Upper lobe of left lung (tissue), 6 donors: ENCODE results near the gene CLEC20A. TPM values are rescaled to one million over a fixed set of nuclear protein-coding genes. Genes with fewer than 3 reads are reported as not detected.

Source experiments
- ATAC-seq, 2 donors: fragments of 200-7000 bp; cut with Tn5 transposase; one replicate each; pipeline ENCODE4 v1.9.1; 2022; ENCODE audit warnings: mild to moderate bottlenecking in 2 of 2, moderate library complexity in 2 of 2; ENCODE audit not compliant: low FRiP score in 2 of 2
- DNase-seq, 2 donors: peaks; one replicate each; pipeline ENCODE4 v3.0.0-alpha.2; 2019 to 2020
- H3K27ac ChIP-seq, 4 donors: fragments of 200-600 bp; sonication (generic); one replicate each; pipeline ENCODE4 v1.5.1; 2016 to 2019
- H3K27me3 ChIP-seq, 4 donors: fragments of 200-600 bp; sonication (generic); one replicate each; pipeline ENCODE4 v1.5.1; 2017 to 2019
- H3K36me3 ChIP-seq, 4 donors: fragments of 200-600 bp; sonication (generic); one replicate each; pipeline ENCODE4 v1.5.1; 2016 to 2019
- H3K4me1 ChIP-seq, 4 donors: fragments of 200-600 bp; sonication (generic); one replicate each; pipeline ENCODE4 v1.5.1; 2018 to 2019
- H3K4me3 ChIP-seq, 4 donors: fragments of 200-600 bp; sonication (generic); one replicate each; pipeline ENCODE4 v1.5.1; 2017 to 2019; ENCODE audit warnings: mild to moderate bottlenecking in 2 of 4, moderate library complexity in 1 of 4
- H3K9me3 ChIP-seq, 4 donors: fragments of 200-600 bp; sonication (generic); one replicate each; pipeline ENCODE4 v1.5.1; 2018 to 2019
- EP300 ChIP-seq, 4 donors: sonication (generic); formaldehyde crosslinking; IDR thresholded peaks; one replicate each; pipeline ENCODE4 v1.5.1; 2017; ENCODE audit warnings: antibody characterized with exemption in 4 of 4, control low read depth in 2 of 4
- POLR2A ChIP-seq, 4 donors: fragments of 450-650 bp; IDR thresholded peaks; one replicate each; pipeline ENCODE4 v1.5.1; 2016 to 2017; ENCODE audit warnings: antibody characterized with exemption in 4 of 4, mild to moderate bottlenecking in 2 of 4
- POLR2AphosphoS5 ChIP-seq, 2 donors: sonication (generic); formaldehyde crosslinking; IDR thresholded peaks; one replicate each; pipeline ENCODE4 v1.5.1; 2017; ENCODE audit warnings: antibody characterized with exemption in 2 of 2
- WGBS, 2 donors: methylation state at CpG; one replicate each; pipeline ENCODE4 v1.1.5; 2017 to 2018; 5-methylcytosine and 5-hydroxymethylcytosine counted together
- total RNA-seq, 6 donors: library from RNA; depleted of rRNA in 4 of 6; stranded (reverse); fragments of >200 nt in 4 of 6; gene quantifications; one replicate each; pipeline versions ENCODE4 v1.1.0 to v1.2.1, GENCODE V29; 2016 to 2021
- TF ChIP-seq, protein P1 (sequence below), 6 experiments: fragments of 450-650 bp in 4 of 6; fragments of 200-600 bp in 2 of 6; sonication (generic) in 2 of 6; IDR thresholded peaks; one replicate each; pipeline ENCODE4 v1.5.1; 2016 to 2019; ENCODE audit warnings: antibody characterized with exemption in 6 of 6
- donor health status: DM: no; HTN: no; CAD: no; lungs with moderate emphysema.
- donor health status: DM: no; HTN: yes; CAD: no; lungs with severe emphysema.

Gene CLEC20A
- total RNA-seq, 6 donors from 2014 or later, result not detected

DNA sequence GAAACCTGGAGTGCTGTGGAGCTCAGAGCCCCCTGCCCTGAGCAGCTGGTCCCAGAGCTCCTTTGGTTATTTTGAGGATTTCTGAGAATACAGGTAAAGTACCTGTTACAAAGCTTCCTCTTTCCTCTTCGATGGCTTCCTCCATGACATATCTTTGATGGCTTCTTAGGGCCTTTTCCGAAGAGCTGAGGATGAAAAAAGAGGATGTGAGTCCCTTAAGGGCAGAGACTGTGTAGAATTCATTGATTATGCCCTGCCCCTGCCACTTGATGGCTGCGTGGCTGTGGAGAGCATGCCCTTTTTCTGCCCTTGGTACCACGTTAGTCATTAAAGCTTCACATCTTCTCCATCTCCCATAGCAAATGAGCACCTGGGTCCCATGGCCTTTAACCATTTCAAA is 30.4 kb upstream of the CLEC20A start:
- TF ChIP-seq POLR2AphosphoS5 (IDR thresholded peaks at IDR 0.05) (no peak), EP300 (IDR thresholded peaks at IDR 0.05) (no peak), POLR2A (IDR thresholded peaks at IDR 0.05) (no peak)
- TF ChIP-seq, protein P1, sequence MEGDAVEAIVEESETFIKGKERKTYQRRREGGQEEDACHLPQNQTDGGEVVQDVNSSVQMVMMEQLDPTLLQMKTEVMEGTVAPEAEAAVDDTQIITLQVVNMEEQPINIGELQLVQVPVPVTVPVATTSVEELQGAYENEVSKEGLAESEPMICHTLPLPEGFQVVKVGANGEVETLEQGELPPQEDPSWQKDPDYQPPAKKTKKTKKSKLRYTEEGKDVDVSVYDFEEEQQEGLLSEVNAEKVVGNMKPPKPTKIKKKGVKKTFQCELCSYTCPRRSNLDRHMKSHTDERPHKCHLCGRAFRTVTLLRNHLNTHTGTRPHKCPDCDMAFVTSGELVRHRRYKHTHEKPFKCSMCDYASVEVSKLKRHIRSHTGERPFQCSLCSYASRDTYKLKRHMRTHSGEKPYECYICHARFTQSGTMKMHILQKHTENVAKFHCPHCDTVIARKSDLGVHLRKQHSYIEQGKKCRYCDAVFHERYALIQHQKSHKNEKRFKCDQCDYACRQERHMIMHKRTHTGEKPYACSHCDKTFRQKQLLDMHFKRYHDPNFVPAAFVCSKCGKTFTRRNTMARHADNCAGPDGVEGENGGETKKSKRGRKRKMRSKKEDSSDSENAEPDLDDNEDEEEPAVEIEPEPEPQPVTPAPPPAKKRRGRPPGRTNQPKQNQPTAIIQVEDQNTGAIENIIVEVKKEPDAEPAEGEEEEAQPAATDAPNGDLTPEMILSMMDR (IDR thresholded peaks at IDR 0.05), result no peak
- DNase-seq (no peak), ATAC-seq (no peak)
- no peaks in the 10 kb centered on the region for H3K9me3 ChIP-seq
- WGBS, 2 donors, result 83 to 89% methylated on average over 4 of the region's 4 CpGs
- H3K36me3 ChIP-seq, result no peaks in the 10 kb centered on the region
- no peak overlapping the region for H3K27ac ChIP-seq
- peaks cover 0 to 4% (median 3%) of the 10 kb centered on the region in 4 donors for H3K4me1 ChIP-seq
- H3K27me3 ChIP-seq, result no peaks in the 10 kb centered on the region
- H3K4me3 ChIP-seq, result no peak overlapping the region

GRCh38 chr1:178521241-178521640 is 24.5 kb upstream of the CLEC20A start:
- no peaks in the 10 kb centered on the region for H3K4me1 ChIP-seq
- 76 to 93% methylated on average over 4 of the region's 4 CpGs for WGBS, 2 donors
- no peaks in the 10 kb centered on the region for H3K27me3 ChIP-seq
- H3K27ac ChIP-seq, result no peak overlapping the region
- no peak for DNase-seq
- no peak for TF ChIP-seq POLR2A (IDR thresholded peaks at IDR 0.05)
- no peak for TF ChIP-seq EP300 (IDR thresholded peaks at IDR 0.05)
- TF ChIP-seq, protein P1 (IDR thresholded peaks at IDR 0.05), result no peak
- no peak for TF ChIP-seq POLR2AphosphoS5 (IDR thresholded peaks at IDR 0.05)
- no peaks in the 10 kb centered on the region for H3K36me3 ChIP-seq
- no peak overlapping the region for H3K4me3 ChIP-seq
- no peak for ATAC-seq
- H3K9me3 ChIP-seq, result no peaks in the 10 kb centered on the region

- no peaks in the 10 kb centered on the region for H3K9me3 ChIP-seq
- DNase-seq (peak in 1 of 2 donors; percentile 64), ATAC-seq (peak in 1 of 2 donors; percentile 24)
- no peaks in the 10 kb centered on the region for H3K27me3 ChIP-seq
- H3K36me3 ChIP-seq, result no peaks in the 10 kb centered on the region
- H3K27ac ChIP-seq, result no peak overlapping the region
- no peaks in the 10 kb centered on the region for H3K4me1 ChIP-seq
- 85 to 100% methylated on average over 3 to 10 of the region's 11 CpGs for WGBS, 2 donors
- H3K4me3 ChIP-seq, result no peak overlapping the region
- TF ChIP-seq, protein P1 (IDR thresholded peaks at IDR 0.05), result no peak
- TF ChIP-seq POLR2AphosphoS5 (IDR thresholded peaks at IDR 0.05) (no peak), EP300 (IDR thresholded peaks at IDR 0.05) (no peak), POLR2A (IDR thresholded peaks at IDR 0.05) (no peak)
Observed at GRCh38 chr1:178520803-178521202, 24.0 kb upstream of the CLEC20A start.

DNA sequence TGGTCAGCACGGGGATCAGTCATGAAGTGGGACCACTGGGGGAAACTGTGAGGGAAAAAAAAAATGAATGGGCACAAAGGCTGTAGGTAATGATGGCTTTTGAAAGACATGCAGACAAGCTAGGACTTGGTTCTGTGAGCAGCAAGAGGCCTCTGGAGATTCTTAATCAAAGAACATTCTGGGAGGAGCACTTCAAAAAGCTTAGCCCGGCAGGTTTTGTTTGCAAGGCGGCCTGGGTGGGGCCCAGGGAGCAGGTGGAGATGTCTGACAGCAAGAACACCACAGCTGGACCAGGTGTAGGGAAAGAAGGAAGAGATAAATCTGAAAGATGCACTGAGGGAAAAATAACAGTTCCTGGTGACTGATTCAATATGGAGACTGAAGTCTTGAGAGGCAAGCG is 22.1 kb upstream of the CLEC20A start:
- 78 to 84% methylated on average over 4 of the region's 4 CpGs for WGBS, 2 donors
- H3K27ac ChIP-seq, result no peak overlapping the region
- no peak for ATAC-seq
- H3K36me3 ChIP-seq, result no peaks in the 10 kb centered on the region
- no peaks in the 10 kb centered on the region for H3K9me3 ChIP-seq
- no peak overlapping the region for H3K4me3 ChIP-seq
- no peak for DNase-seq
- TF ChIP-seq POLR2AphosphoS5 (IDR thresholded peaks at IDR 0.05), result no peak
- no peak for TF ChIP-seq EP300 (IDR thresholded peaks at IDR 0.05)
- TF ChIP-seq POLR2A (IDR thresholded peaks at IDR 0.05), result no peak
- TF ChIP-seq, protein P1 (IDR thresholded peaks at IDR 0.05), result no peak
- H3K27me3 ChIP-seq, result no peaks in the 10 kb centered on the region
- H3K4me1 ChIP-seq, result no peaks in the 10 kb centered on the region

GRCh38 chr1:178516110-178516509 is 19.3 kb upstream of the CLEC20A start:
- Histone ChIP-seq H3K9me3 (no peaks in the 10 kb centered on the region), H3K36me3 (no peaks in the 10 kb centered on the region), H3K4me1 (no peaks in the 10 kb centered on the region), H3K4me3 (no peak overlapping the region), H3K27me3 (no peaks in the 10 kb centered on the region), H3K27ac (no peak overlapping the region)
- no peak for ATAC-seq
- no peak for TF ChIP-seq POLR2AphosphoS5 (IDR thresholded peaks at IDR 0.05)
- no peak for TF ChIP-seq POLR2A (IDR thresholded peaks at IDR 0.05)
- TF ChIP-seq EP300 (IDR thresholded peaks at IDR 0.05), result no peak
- TF ChIP-seq, protein P1 (IDR thresholded peaks at IDR 0.05), result no peak
- 94 to 98% methylated on average over 4 of the region's 4 CpGs for WGBS, 2 donors
- no peak for DNase-seq
